Measurements from ENCODE around the gene SLC2A9.

SLC2A9 gene

DNA sequence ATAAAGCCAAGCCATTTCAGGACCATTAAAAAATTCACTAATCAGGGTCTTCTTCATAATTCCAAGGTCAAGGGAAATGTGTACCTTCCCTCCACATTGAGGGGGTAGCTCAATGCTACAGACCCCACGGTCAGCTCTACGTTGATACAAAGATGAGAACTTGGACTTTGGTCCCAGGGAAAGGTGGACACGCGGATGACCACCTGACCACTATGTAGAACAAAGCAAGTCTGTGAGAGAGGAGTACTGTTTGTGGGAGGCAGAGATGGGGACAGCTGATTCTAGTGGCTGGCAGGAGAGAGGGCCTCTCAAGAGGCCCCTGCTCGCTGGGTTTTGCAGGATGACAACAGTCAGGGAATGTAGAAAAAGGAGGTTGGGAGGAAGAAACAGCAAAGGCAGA lies 58.0 kb downstream of the SLC2A9 start:
- DNase-seq (ENCODE audit: low read depth in 2 of 2, low spot score in 1 of 2) = no peak

DNA sequence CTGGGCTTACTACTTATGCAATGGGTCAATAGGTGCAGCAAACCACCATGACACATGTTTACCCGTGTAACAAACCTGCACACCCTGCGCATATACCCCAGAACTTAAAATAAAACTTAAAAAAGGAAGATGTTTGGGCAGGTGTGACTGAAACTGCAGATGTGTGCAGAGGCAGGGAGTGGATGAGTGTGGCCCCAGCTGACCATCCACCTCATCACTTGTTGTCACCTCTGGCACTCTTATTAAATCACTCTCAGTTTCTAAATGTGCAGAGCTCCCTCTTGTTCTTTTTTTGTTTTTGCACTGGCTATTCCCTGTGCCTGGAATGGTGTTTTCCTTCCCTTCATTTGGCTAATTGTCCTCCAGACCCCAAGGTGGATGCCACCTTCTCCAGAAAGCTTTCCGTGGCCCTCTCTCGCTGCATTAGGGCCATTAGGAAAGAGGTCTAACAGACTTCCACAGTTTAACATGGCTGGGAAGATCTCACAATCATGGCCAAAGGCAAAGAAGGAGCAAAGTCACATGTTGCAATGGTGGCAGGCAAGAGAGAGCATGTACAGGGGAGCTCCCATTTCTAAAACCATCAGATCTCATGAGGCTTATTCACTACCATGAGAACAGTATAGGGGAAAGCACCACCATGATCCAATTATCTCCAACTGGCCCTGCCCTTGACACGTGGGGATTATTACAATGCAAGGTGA lies 58.5 kb downstream of the SLC2A9 start:
- no peak for DNase-seq (ENCODE audit: low read depth in 2 of 2, low spot score in 1 of 2)

DNA sequence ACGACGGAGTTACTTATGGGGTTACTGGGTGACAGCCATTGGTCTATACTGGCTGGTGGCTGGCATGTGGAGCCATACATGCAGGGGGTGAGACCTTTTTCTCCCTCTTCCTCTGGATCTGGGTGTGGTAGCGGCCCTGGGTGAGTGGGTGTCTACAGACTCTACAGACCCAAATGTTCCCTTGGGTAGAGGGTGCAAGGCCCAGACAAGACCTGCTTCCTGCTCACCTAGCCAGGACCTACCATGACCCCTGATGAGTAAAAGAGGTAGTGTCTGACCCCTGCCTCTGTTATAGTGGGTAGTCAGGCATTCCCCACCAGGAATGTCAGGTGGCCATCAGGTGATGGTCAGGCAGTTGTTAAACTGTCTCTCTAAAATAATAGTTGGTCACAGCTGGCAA lies 66.8 kb downstream of the SLC2A9 start:
- DNase-seq (ENCODE audit: low read depth in 2 of 2, low spot score in 1 of 2) = no peak

DNA sequence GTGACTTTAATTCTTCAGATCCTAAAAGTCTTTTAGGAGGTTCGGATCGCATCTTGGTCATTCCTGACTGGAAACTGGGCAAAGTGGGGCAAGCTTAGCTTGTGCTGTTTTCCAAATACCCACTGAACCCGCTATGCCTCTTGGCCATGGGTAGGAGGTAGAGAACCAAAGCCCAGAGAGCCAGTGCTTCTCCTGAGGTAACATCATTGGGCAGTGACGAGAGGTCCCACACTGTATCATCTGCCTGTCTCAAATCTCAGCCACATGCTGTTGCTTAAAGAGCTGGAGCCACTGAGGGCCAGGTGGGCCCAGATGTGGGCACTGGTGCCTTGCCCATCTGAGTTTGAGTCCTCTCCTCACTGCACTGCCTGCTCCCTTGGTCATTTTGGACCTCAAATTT lies 68.2 kb downstream of the SLC2A9 start:
- DNase-seq (ENCODE audit: low read depth in 2 of 2, low spot score in 1 of 2) = no peak

DNA sequence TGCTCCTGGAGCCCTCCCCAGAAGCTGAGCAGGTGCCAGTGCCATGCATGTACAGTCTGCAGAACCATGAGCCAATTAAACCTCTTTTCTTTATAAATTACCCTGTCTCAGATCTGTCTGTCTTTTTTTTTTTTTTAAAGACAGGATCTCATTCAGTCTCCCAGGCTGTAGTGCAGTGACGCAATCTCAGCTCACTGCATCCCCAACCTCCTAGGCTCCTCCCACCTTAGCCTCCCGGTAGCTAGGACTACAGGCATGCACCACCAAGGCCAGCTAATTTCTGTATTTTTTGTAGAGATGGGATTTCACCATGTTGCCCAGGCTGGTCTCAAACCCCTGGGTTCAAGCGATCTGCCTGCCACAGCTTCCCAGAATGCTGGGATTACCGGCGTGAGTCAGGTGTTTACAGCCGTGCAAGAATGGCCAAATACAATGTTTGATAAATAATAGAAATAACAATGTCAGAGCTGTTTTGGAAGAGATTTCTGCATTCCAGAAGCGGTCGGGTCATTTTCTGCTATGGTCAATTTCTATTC lies 68.8 kb downstream of the SLC2A9 start:
- no peak for DNase-seq (ENCODE audit: low read depth in 2 of 2, low spot score in 1 of 2)

DNA sequence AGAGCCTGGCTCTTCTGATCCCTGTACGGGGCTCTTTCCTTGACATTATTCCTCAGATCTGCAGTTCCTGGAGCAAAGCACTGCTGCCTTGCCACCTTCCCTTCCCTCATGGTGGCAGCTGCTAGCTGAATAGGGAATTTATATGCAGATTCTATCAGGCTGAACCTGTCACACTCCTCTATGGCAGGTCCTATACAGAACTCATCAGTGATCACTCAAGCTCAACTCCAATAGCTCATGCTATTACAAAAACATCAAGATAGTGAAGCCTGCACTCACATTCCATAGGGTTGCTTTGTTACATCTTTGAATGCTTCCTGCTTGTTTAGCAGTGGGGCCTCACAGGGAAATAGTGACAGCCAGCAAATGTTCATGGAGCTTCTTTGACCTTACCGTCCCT lies 71.7 kb downstream of the SLC2A9 start:
- no peak for DNase-seq (ENCODE audit: low read depth in 2 of 2, low spot score in 1 of 2)

DNA sequence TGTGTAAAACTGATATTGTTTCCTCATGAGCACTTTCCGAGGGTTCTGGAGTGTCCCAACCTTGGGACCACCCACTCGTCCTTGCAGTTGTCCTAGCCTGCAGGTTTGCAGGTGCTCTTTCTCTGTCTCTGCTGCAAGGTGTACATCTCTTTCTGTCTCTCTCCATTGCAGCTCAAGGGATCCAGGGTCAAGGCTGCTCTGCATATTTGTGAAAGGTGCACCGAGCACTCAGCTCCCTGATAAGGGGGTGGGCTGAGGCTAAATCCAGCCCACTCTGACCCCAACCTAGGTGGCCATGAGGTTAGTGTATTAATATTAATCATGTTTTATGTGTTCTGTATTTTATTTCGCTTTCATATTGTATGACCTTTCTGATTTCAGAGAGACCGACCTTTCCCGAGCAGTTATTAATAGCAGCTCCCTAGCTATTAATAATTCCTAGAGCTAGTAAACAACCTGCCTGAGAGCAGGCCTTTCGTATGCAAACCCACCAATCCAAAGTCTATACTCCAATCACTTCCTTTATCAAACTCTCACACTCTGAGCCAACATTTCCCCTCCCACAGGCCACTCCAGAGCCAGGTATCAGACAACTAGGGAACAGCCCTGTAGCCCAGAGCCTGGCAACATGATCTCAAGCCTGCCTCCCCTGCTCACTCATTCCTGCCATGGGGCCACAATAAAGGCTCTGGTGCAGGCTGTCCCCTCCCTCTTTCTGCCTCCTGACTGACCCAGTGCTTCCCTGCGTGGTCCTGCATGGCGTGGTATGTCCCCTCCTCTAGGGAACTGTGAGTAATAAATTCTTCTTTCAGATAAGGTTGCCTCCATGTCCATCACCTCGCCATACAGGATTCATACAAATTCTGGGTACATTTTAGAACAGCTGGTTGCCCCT lies 73.9 kb downstream of the SLC2A9 start:
- DNase-seq (ENCODE audit: low read depth in 2 of 2, low spot score in 1 of 2) = no peak

DNA sequence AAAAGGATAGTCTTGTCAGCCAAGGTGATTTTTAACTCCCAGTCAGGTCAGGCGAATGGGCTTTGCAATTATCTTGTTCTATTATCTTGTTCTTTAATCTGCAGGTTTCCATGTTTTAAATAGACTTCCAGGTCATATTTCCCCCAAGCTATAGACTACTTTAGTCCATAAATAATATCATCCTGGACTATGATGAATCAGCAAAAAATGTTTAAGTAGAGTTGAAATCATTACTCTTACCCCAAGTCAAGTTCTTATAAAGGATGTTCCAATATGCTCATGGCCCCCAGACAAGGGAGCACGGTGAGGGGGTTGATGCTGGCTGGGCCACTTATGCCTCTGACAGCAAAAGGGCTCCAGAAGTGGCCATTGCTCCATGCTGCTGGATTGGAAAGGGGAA lies 75.1 kb downstream of the SLC2A9 start:
- DNase-seq (ENCODE audit: low read depth in 2 of 2, low spot score in 1 of 2) = no peak

DNA sequence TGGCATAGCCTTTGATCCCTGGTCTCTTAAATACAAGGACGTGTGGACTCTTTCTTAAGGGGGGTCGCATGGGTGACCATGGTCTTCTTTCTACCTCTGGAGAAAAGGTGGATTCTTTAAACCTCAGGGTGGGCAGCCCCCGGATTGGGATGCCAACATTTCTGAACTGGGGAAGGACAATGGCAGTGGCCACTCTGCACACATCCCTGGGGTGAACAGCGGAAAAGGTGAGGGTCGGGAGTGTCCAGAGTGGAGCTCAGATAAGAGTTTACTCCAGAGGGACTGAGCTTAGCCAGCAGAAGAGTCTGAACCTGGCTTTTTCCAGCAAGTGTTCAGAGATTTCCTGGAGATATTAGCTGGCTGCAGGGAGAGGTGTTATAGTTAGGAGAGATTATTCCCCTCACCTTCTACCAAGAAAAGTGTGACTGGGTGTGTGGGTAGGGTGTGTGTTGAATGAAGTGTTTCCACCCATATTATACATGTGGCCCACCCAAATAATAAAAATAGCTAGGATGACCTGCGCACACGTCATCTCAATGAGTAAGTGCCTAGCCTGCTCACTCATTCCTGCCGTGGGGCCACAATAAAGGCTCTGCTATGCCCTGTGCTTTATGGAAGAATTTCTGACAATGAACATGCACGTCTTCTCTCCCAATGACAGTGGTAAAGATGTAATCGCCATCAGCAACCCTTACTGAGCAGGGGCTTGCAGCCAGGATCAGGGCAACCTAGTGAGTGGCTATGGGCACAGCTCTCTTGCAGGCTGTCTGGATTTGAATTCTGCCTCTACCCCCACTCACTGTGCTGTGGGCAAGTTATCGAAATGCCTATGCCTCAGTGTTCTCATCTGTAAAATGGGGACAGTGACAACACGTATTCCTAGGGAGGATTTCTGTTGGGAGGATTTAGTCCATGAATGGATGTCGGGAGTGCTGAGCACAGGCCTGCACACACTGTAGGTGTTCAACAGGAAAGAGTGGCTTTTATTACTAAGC lies 76.6 kb downstream of the SLC2A9 start:
- no peak for DNase-seq (ENCODE audit: low read depth in 2 of 2, low spot score in 1 of 2)

DNA sequence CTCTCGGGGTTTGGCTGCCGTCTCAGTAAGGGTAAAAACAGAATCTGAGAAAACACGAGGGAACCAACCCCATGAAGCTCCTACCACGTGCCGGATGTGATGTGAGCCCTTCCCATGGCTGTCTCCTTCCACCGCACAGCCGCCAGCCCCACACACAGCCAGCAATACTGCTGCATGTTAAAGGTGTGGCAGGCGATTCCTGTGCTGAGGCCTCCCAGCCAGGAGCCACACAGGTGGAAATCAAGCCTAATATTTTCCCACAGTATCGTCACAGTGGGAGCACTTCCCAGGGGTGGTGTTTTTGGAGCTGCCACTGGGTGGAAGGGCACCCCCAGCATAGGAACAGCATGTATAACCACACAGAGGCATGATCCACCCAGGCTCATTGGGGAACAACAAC lies 77.5 kb downstream of the SLC2A9 start:
- DNase-seq (ENCODE audit: low read depth in 2 of 2, low spot score in 1 of 2) = no peak

DNA sequence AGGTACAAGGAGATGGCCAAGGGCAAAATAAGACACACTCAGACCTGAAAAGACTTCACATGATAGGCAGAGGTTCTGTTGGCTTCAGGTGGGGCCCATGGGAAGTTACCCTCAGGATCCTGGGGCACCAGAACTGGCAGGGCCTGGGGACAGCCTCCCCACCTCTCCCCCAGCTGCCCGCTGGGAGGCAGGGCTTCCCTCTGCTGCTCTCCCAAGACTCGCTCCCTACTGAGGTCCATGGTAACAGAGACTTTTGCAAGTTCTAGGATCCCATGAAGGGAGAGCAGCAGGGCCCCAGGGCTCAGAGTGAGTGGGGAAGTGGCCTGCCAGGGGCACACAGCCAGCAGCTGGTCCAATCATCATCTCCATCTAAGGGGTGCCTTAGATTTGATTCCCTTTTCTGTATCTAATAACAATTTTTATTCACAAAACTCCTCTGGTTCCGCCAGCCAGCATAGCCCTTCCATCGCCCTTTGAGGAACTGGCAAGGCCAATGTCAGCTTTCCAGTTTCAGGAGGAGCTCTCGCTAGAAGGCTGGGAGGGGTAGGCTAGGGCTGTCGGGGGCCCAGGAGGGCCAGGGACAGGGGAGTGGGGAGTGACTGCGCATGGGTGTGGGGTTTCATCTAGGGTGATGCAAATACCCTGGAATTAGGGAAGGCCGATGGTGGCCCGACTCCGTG lies 78.2 kb downstream of the SLC2A9 start:
- DNase-seq (ENCODE audit: low read depth in 2 of 2, low spot score in 1 of 2) = no peak

DNA sequence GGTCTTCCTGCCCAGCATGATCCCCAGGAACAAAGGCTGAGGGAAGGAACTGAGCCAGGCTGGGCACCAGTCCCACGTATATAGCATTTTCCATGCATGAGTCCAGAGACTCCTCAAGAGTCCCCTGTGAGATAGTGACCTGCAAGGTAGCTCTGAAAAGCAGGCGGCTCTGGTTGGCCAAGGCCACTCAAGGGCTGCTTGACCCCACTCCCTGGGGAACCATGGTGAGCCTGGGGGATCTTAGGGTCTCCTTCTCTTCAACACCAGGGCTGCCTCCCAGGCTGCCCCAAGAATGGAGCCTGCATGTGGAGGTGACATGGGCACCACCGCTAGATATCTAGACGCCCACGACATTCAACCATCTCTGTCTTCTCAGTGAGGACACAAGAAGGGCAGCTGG lies 79.2 kb downstream of the SLC2A9 start:
- DNase-seq (ENCODE audit: low read depth in 2 of 2, low spot score in 1 of 2) = no peak

DNA sequence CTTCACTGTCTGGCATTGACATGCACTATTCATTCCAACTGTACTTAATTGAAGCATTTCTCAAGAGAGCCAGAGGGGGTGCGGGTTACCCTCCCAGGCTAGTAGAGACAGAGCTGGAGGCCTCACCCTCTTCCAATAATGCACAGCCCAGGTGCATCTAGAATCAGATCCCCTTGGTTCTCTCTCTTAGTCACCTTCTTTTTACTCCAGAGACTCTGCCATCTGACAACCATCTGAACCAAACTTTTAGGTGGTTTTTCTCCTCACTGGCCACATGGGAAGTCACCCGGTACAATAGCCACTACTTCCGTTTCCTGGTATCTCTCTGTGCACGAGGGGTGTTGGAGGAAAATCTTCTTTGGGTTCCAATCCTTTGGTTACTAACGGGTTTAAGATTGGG lies 81.3 kb downstream of the SLC2A9 start:
- DNase-seq (ENCODE audit: low read depth in 2 of 2, low spot score in 1 of 2) = no peak

DNA sequence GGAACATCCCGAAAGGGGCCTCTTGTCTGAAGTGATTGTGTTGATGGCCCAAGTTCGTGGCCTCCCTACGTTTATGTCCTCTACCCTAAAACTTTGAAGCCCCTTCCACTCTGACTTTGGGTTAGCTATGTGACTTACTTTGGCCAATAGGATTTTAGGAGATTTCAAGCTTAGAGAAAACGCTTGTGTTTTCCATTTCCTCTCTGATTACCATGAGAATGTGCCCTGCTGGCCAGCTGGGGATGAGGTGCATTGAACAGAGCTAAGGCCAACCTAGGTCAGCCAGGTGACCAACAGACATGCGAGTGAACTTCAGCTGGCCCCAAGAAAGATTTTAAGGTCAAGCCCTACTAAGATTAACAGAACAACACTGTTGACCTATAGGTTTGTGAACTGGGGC lies 82.4 kb downstream of the SLC2A9 start:
- no peak for DNase-seq (ENCODE audit: low read depth in 2 of 2, low spot score in 1 of 2)

DNA sequence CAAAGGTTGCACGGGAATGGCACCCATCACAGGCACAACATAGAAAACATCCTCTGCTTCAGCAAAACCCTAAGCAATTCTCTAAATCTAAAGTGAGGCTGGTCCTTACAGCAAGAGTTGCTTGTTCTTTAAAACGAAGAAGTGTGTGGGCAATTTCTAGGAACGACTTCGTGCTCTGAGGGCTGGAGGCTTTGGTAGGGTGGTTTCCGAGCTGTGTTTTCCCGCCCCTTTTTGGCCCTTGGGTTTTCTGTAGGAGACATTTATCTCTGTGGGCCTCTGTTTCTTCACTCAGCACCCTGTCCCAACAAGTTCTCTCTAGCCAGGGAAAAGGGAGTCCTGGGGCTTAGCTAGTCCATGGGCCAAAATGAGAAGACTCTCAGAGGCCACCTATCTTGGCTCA lies 84.2 kb downstream of the SLC2A9 start:
- DNase-seq (ENCODE audit: low read depth in 2 of 2, low spot score in 1 of 2) = no peak

DNA sequence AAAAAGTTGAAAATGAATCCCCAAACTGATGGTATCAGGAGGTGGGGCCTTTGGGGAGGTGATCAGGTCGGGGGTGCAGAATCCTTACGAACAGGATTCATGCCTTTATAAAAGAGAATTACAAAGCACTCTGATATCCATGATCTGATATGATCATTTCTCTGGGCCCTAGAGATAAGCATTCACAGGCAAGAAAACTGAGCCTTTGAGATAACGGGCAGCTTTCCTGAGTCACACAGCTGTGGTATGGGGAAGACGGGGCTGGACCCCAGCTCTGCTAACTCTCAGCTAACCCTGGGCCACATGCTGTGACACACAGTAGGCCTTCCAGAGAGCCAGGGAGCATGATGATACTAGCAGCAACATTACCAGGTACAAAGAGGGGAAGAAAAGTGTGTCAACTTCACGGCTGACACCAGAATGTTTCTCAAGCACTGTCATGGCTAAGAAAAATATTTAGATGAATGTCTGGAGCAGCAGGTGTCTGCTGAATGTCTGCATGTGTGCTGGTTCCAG lies 85.1 kb downstream of the SLC2A9 start:
- DNase-seq (ENCODE audit: low read depth in 2 of 2, low spot score in 1 of 2) = no peak

DNA sequence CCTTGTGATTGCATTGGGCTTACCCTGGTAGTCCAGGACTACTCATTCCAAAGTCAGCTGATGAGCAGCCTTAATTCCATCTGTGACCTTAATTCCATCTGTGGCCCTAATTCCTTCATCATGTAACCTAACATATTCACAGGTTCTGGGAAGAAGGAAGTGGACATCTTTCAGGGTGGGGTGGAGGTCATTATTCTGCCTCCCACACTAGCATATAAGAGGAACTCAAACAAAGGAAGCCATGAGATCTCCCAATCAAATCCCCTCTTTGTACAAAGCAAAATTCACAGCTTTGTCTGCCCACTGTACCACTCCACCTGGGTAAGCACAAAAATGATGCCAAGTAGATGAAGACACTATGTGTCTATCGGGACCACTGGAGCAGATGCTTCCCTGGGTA lies 87.3 kb downstream of the SLC2A9 start:
- no peak for DNase-seq (ENCODE audit: low read depth in 2 of 2, low spot score in 1 of 2)

DNA sequence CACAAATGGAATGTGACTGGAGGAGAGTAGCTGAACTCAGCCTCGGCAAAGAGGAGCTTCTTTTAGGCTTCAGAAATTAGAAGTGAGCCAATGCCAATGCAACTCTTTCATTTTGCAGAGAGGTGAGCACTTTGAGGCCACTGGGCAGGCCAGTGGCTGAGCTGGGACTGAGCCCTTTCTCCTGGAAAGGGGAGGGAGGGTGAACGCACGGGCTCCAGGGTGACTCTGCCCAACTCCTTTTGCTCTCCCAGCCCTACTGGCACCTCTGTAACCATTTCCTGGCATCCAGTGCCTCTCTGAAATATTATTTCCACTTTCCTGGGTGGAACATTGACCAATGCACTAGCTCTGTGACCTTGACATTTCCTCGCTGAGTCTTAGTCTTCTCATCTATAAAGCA lies 88.1 kb downstream of the SLC2A9 start:
- no peak for DNase-seq (ENCODE audit: low read depth in 2 of 2, low spot score in 1 of 2)

DNA sequence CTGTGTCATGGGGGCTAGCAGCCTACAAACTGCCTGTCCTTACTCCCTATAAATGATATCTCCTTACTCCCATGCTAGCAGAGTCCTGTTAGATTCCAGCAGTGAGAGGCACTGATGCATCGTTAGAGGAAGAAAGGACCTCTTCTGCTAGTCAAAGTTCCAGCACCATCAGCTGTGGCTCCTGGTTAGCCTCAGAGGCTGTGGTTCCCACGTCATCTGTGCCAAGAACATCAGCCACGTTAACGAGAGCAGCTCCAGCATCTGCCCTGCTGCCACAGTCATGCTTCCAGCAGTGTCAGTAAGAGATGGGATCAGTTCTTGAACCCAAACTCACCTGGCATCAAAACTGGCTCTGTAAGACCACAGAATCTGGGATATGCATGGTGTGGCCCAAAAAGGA lies 88.5 kb downstream of the SLC2A9 start:
- no peak for DNase-seq (ENCODE audit: low read depth in 2 of 2, low spot score in 1 of 2)

DNA sequence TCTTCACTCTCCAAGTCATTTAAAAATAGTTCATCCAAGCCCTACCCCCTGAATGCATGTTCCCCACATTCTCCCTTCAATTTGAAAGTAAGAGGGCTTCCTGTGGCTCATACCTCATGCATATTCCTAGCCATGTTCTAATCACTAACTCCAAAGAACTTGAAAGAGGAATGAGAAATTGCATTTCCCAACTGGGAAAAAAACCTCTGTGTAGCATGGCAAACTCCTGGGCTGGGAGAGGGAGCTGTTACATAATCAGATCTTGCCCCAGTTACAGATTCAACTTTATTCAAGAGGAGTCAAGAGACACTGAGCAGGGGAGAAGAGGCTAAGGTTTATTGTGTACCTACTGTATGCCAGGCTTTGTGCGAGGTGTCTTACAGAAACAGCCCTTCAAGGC lies 90.2 kb downstream of the SLC2A9 start:
- DNase-seq (ENCODE audit: low read depth in 2 of 2, low spot score in 1 of 2) = no peak
